HG03060 (cell line): ENCODE measurements around the gene OMD.

ENCODE experiments used
- ATAC-seq: cut with Tn5 transposase; IDR thresholded peaks from one replicate; pipeline ENCODE4 v1.9.1; 2021; ENCODE audit warnings: low read depth, moderate number of reproducible peaks; ENCODE audit not compliant: unreplicated experiment

Gene OMD

GRCh38 chr9:92424340-92424739 is at the start of gene OMD:
Gene OMD (minus strand): TSS chr9:92424471. CDS start chr9:92417558, 6,913 bp downstream.
- ATAC-seq, result no peak

GRCh38 chr9:92468206-92468605 is 43.9 kb upstream of the OMD start:
- no peak for ATAC-seq

GRCh38 chr9:92467511-92467910 is 43.2 kb upstream of the OMD start:
- ATAC-seq, result no peak

- ATAC-seq, result no peak
These were observed 42.8 kb upstream of the OMD start for GRCh38 chr9:92467041-92467440.

GRCh38 chr9:92463984-92464383 is 39.7 kb upstream of the OMD start:
- ATAC-seq, result no peak

GRCh38 chr9:92463387-92463786 is 39.1 kb upstream of the OMD start:
- no peak for ATAC-seq

- ATAC-seq, result no peak
These were observed 33.3 kb upstream of the OMD start for GRCh38 chr9:92457576-92457975.

GRCh38 chr9:92455217-92455616 is 30.9 kb upstream of the OMD start:
- ATAC-seq, result no peak

GRCh38 chr9:92446536-92446935 is 22.3 kb upstream of the OMD start:
- ATAC-seq, result no peak

- no peak for ATAC-seq
These were observed 20.6 kb upstream of the OMD start for GRCh38 chr9:92444841-92445240.

- ATAC-seq, result no peak
These were observed 16.4 kb upstream of the OMD start for GRCh38 chr9:92440751-92441046.

- ATAC-seq, result no peak
These were observed 15.9 kb upstream of the OMD start for GRCh38 chr9:92439921-92440750.

- ATAC-seq, result no peak
These were observed 14.7 kb upstream of the OMD start for GRCh38 chr9:92438900-92439526.

GRCh38 chr9:92435263-92435662 is 11.0 kb upstream of the OMD start:
- no peak for ATAC-seq

GRCh38 chr9:92432972-92433548 is 8.8 kb upstream of the OMD start:
- ATAC-seq, result no peak

GRCh38 chr9:92432350-92432749 is 8.1 kb upstream of the OMD start:
- no peak for ATAC-seq

- no peak for ATAC-seq
These were observed 5.6 kb upstream of the OMD start for GRCh38 chr9:92429836-92430235.

- no peak for ATAC-seq
These were observed 2.4 kb upstream of the OMD start for GRCh38 chr9:92426501-92427145.

- ATAC-seq, result no peak
These were observed 1.2 kb upstream of the OMD start for GRCh38 chr9:92425474-92425873.

- no peak for ATAC-seq
These were observed 659 bp downstream of the OMD start for GRCh38 chr9:92423612-92424011.

- ATAC-seq, result no peak
These were observed 1.5 kb downstream of the OMD start for GRCh38 chr9:92422611-92423338.
